GM21423 (cell line): ENCODE data around the gene RGS12.
"Not testable (repeated sequence)": the region's sequence is repeated elsewhere in the genome, so short reads cannot be mapped to it uniquely, and the experiment has no call there.

Experiments used
- ATAC-seq: cut with Tn5 transposase; IDR thresholded peaks from one replicate; pipeline ENCODE4 v1.9.1; 2021; ENCODE audit warnings: mild to moderate bottlenecking, moderate library complexity; ENCODE audit not compliant: unreplicated experiment

Gene RGS12

DNA sequence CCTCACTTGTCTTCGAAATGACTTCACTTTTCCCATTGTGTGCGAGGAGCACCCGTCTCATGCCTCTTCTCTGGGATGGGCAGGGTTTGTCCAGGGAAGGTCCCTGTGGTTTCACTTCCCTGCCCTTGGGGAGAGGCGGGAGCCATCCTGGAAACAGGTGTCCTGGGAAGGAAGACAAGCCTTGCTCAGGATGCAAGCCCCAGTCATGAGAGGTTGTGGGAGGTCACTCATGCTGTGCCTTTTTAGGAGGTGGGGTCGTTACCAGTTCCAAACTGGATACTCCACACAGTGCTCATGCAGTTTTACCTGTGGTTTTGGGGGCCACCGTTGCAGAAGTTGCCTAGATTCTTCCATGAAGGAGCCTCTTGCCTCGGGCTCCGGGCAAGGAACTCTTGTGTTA, 3.8 kb downstream of the RGS12 start:
- ATAC-seq: no peak

DNA sequence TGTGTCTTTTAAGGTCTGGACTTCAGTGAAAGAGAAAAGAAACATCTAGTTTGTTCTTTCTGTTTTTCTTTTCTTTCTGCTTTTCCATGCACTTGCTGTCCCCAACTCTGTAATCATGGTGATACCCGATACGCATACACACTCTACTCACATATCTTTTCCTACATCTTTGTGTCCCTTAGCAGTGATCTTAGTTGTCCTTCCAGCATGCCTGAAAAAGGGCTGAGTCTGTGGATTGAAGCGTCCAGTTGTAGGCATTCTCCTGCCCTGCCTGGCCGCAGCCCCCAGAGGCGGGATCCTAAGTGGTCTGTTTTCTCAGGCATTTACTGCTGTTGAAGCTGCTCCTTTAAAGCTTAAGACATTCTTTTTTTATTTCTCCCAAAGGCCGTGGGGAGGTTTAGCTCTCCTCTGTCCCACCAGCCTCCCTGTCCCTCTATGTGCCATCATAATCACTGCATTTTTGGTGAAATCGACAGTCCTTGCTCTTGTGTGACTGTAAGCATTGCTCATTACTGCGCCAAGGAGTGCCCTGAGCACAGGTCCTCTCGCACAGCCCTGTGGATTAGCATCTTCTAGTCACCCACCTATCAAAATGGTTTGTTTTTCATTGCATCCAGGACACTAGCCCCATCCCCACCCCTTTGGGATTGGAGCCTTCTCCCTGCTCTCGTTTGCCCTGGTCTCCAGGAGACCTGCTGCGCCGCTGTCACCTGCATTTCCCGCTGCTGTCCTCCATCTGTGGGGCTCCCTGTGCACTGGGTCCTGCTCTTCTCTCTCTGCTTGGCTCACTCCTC, 4.4 kb downstream of the RGS12 start:
- no peak for ATAC-seq

DNA sequence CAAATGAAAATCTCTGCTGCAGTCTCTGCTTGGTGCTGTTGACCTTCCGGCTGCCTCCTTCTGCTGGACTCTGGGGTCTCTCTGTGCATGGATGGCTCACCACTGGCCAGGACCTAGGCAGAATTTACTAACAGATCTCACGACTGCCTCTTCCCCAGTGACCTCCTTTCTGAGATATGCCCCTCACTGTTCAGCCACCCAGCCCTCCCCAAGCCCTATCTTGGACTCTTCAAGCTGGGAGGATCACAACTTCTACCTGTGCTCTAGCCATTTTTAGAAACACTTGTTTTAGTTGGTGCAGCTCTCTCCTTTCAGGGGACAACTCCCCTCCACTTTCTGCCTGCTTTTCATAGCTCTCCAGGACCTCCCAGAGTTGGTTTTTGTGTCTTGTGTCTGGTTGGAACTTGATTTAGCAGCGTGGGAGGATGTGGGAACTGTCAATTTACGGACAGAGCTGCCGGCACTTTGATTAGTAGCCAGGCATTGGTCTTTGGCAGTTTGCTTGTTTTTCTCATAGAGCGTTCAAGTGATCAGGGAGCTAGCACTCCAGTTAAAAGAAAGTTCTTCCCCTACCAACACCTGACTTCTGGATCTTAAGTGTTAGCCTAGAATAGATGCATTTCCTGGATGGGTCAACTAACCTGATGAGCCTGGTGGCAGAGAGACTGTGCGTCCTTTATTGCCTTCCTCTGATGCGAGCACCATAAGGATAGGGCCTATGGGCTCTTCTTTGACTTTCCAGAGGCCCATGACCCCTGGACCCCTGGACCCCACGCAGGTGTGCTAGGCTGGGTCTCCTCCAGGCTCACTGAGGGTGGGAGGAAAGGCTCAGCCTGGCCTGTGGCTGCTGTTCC, 6.5 kb downstream of the RGS12 start:
- ATAC-seq: no peak

DNA sequence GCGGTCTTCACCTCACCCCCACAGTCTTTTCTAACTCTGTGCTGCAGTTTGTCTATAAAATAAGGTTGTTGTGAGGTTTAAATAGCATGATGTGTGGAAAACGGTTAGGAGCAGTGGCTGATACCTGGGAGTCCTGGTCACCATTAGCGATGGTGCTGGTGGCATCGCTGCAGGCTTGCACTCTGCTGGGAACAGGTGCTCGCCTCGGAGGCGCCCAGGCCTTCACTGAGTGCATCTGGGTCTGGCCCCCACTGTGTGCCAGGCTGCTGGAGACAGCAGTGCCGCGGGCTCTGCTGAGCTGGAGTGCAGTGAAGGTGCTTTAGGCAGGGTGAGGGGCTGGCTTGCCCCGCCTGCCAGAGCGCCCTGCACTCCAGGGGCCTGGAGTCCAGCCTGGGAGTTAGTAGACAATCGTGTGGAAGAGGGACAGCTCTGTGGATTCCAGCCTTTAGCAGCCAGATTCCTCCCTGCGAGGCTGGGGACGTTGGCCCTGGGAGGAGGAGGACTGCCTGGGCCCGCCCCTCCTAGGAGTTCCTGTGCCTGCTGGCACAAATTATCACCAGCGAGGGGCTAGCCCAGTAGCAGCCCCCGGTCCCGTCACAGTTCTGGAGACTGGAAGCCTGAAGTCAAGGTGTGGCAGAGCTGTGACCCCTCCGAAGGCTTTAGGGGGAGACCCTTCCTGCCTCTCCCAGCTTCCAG, 7.3 kb downstream of the RGS12 start:
- no peak for ATAC-seq

DNA sequence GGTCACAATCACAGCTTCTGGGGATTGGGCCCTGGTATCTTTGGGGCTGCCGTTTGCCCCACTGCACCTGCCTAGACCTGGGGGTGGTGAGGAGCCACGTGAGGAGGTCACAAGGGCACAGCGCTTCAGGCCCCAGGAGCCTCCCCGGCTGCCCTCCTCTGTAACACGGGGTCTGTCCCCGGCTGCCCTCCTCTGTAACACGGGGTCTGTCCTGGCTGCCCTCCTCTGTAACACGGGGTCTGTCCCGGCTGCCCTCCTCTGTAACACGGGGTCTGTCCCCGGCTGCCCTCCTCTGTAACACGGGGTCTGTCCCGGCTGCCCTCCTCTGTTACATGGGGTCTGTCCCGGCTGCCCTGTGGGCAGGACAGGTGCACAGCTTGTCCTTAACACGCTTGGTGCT, 8.1 kb downstream of the RGS12 start:
- not testable (repeated sequence) for ATAC-seq

DNA sequence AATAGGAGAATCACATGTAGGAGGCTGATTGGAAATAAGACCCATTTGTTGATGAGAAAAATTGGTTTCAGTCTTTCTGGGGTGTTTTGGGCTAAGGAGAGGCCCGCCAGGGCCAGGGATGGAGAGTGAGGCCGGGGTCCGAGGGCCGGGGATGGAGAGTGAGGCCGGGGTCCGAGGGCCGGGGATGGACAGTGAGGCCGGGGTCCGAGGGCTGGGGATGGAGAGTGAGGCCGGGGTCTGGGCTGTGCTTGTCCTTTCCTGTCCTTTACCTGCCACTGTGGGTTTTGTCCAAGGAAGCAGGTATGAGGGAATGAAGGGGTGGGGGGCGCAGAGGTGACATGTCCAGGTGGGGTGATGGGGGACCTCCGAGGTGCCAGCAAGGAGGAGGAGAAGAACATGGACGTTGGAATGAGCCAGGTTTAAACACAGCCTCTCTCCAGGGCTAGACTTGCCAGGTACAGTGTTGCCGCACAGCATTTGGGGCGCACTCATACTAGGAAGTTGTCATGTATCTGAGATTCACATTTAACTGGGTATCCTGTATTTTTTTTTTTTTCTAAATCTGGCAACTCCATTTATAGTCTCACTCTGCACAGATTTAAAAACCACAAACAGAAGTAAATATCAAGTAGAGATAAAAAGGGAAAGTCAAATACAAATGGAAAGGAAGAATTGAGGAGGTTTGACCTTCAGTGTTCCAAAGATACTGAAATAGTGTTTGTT, 8.8 kb downstream of the RGS12 start:
- no peak for ATAC-seq

DNA sequence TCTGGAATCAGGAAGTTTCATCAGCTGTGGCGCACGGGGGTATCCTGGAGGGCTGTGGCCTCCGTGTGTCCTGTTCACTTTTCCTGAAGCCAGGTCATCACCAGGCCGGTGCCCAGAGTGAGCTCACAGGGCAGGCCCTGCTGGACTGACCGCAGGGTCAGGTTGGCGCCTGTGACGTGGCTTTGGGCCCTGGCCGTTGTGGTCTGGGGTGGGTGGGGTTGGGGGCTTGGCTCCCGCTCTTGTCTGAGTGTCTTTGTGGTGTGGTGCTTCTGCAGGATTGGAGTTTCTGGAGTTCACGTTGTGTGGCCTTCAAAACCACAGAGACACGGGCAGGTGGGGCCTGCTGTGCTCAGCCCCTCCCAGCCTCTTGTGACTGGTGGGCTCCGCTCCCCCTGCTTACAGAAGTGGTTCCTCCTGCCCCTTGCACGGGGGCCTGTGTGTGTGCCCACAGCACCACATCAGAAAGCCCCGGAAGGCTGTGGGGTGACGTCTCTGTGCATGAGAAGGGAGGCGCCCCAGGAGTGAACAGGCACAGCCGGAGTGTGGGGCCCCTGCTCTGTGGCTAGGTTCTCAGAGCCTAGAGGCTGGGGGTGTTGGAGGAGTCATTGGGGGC, 9.5 kb downstream of the RGS12 start:
- peak; percentile 51 for ATAC-seq

DNA sequence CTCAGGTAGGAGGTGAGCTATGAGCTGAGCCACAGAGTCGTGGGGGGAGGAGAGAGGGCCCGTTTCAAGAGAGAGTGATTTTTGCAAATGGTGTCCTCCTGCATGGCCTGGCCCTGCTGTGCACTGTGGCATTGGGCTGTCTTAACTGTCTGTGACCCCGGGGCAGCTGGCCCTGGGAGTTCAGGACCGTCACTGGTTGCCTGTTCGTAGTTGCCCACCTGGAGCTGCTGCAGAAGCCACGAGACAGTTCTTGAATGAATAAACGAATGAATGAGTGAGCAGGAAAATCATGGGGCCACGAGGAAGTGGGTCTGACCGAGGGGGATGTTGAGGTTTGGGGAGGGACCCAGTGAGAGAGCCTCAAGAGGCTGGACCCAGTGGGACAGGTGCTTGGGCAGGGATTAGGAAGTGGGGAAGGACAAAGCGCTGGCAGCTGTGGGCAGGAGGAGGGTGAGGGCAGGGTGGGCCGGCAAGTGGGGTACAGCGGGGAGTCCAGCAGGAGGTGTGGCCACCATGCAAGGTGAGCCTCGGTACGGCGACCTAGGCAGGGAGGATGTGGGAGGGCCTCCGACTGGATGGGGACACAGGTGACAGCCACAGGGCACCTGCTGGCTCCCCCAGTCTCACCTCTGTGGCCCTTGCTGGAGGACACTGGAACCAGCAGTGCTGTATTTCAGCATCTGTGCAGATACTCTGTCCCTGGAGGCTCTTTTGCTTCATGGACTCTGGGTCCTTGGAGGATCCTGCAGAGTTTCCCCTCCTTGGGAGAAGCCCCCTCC, 10.2 kb downstream of the RGS12 start:
- ATAC-seq: peak; percentile 24

DNA sequence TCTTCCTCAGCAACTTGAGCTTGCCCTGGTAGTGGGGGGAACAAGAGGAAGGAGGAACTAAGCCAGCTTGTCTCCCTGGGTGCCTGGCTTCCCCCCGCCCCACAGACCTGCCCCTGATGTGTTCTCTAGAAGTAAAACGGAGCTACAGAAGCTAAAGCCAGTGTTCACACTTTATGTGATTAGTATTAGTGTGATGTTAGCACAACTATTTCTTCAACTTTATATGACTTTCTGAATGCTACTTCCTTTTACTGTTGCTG, 10.7 kb downstream of the RGS12 start:
- ATAC-seq: no peak

DNA sequence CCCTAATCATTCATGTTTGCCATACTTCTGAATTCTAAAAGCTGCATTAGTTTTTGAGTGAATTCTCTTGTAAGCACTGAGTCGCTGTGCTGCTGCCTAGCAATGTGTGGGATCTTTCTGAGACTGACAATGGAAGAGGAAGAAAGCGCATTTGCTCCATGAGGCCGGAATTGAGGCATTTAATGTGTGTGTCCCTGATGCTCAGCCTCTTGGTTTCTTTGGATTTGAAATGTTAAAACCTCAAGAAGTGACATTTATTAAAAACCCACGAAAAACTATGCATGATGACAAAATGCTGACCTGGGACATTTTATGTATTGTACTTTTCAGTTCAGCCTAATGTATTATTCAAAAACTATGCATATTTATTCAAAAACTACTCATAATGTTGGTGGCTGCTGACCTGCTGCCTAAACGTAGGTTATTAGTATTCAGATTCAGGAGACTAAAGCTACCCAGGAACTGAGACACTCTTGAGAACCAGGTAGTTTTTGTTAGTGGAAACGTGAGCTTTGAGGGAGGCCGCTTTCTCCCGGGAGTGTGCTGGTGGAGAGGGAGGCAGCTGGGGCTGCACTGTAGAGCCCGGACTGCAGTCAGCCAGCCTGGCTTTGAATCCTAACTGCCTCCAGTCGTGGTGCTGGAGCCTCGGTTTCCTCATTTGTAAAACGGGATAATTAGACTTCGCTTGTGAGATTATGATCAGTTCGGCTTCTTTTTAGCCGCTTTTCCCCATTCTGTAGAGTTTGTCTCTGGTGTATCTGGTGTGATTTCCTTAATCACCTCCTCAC, 11.3 kb downstream of the RGS12 start:
- no peak for ATAC-seq

DNA sequence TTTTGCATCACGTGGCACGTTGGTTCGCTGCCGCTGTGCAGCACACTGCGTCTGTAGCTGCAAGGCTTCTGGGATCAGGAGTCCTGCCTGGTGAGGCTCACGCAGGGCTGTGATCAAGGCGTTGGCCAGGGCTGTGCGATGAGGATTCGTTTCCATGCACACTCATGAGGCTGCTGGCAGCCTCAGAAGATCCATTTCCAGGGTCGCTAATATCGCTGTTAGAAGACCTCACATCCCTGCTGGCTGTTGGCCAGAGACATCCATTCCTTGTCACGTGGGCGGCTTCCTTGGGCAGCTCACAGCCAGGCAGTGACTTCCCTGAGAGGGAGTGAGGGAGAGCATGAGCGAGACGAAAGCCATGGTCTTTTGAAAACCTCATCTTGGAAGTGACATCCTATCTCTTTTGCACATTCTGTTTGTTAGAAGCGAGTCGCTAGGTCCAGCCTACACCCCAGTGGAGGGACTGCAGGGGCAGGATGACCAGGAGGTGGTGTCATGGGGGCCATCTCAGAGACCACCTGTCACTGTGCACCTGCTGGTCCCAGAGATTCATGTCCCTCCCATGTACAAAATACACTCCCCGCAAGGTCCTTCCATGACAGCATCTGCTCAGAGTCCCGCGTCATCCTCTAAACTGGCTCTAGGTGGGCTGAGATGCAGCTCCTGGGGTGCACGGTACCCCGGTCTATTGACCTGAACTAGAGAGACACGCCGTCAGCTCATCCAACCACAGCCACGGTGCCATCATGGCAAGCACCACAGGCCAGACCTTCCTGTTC, 12.2 kb downstream of the RGS12 start:
- no peak for ATAC-seq

DNA sequence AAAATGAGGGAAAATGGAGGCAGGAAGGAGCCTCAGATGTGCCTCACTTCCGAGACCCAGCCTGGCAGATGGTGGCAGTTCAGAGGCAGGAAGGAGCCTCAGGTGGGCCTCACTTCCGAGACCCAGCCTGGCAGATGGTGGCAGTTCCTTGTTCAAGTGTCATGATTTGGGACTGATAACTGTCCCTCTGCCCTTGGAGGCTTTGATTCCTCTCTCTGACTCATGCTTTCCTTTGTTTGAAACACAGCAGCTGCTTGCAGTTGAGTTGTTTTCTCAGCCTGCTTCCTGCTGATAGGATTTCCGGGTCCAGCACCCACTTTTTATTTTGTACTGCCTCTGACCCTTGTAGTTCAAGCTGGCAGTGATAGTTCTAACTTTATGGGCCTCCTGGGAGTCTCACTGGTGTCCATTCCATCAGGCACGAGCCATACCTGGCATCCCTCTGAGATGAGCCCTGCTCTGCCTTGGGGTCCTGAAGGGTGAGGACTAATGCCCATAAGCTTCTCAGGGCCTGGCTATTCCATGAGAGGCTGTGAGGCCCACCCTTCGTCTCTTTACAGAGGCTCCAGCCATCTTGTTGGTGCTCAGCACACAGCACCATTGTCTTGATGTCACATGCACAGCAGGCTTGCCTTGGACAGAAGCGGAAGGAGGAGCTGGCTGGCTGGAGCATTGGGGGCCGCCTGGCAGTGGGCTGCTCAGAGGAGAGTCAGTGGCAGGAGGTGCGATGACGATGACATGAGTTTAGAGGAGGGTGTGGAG, 13.0 kb downstream of the RGS12 start:
- no peak for ATAC-seq

DNA sequence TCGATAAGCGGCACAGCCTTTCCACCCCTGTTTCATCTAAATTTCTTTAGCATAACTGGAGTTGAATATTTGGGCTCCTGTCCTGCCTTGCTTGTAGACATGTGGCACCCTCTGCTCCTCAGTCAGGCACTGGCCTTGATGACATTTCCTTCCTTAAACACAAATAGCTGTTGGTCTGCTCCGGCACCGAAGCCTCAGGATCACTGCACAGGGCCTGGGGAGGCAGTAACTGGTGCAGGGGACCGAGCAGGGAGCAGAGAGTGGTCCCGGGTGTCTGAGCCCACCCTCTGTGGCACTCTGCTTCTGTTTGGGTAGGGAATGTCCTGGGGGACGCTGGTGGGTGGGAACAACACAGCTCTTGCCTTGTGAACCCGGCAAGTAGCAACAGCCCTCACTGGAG, 13.6 kb downstream of the RGS12 start:
- ATAC-seq: no peak

DNA sequence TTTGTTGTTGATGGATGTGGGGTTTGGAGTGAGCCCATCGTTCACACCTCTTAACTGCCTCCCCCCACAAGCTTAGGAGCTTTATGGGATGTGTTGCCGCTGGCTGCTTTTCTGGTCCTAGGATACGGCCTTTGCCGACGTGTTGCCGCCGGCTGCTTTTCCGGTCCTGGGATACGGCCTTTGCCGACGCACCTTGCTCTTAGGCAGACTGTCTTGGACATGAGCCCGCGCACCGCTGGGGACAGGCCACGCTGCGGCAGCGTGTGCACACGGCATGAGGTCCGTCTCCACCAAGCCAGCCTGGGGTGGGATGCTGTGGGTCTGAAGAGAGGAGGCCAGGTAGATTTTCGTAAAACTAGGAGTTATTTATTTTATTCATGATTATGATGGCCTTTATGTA, 14.2 kb downstream of the RGS12 start:
- ATAC-seq: no peak

DNA sequence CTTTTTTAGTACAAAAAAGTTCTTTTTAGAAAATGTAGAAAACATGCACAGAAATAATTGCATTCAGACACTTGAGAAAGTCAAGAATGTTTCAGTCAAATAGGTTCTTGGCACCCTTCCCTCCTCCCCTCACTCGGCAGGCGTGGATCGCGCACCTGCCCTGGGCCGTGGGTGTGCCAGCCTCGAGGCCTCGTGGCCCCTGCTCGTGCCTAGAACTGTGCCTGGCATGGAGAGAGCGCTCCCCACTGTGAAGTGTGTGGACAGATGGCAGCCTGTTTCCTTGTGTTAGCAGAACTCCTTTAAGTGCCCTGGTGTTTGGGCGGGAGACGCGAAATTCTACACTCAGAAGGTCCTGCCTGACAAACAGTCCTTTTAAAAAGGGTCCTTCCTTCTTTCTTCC, 14.7 kb downstream of the RGS12 start:
- ATAC-seq: no peak

DNA sequence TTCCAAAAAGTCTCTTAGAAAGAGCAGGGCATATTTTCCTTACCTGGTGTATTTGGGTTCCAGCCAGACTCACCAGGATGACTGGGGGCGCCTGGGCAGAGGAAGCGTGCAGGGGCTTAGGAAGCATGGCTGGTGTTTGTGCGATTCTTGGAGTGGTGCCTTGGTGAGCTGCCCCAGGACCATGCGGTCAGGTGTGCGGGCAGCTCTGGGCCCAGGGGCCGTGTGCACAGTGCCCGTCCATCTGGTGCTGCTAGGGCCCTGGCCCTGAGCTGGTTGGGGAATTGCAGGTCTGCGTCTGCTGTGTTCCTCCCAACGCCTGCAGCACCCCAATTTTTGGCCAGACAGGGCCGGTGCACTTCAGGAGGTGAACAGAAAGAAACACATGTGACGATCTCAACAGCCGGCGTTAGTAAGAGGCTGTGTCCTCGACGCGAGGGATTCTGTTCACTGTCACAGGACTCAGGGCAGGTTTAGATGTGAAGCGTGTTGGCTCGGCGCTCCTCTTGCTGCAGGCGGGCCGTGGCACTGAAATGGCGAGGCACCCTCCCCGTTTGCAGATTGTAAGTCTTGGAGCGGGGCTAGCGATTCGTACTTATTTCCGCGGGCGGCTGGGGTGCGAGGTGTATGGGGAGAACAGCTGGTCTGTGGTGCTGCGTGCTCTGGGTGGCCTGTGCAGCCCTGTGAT, 15.2 kb downstream of the RGS12 start:
- ATAC-seq: no peak

DNA sequence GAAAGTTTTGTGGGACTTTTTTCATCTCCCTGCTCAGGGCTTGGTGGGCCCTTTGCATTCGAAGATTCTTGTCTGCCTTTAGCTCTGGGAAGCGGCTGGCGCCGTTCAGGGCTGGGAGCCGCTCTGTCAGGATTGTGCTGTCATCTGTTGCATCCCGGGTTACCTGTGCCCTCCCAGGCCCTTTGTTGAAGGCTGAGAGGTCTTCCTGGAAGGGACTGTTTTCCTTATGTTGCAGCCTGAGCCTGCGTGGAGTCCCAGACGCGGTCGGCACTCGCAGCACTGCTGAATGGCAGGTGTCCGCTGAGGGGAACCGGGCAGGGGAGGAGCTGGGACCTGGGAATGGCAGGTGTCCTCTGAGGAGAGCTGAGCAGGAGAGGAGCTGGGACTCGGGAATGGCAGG, 15.9 kb downstream of the RGS12 start:
- ATAC-seq: no peak
